ENCODE results near the gene ARHGEF4.

- TF ChIP-seq POLR2AphosphoS5 (IDR thresholded peaks at IDR 0.05; ENCODE audit: borderline replicate concordance, low read depth, low read length) (no peak), EZH2 (IDR thresholded peaks at IDR 0.05) (no peak), FOXP2 (optimal IDR thresholded peaks at IDR 0.05; ENCODE audit: control extremely low read depth, extremely low read length, insufficient read depth) (no peak)
Observed at GRCh38 chr2:130884503-130884902, 47.8 kb downstream of the ARHGEF4 start.

Measured in SK-N-MC (cell line).